ENCODE results near the gene GK2. TPM values are rescaled to one million over a fixed set of nuclear protein-coding genes. Genes with fewer than 3 reads are reported as not detected.

The GK2 gene
- total RNA-seq, 1 donor from 2014 or later: not detected

GRCh38 chr4:79426989-79427388 is 19.0 kb upstream of the GK2 start:
- H3K27ac ChIP-seq (ENCODE audit: low read depth, low read length): no peak overlapping the region
- no peaks in the 10 kb centered on the region for H3K4me1 ChIP-seq (ENCODE audit: control insufficient read depth in 3 of 3, insufficient read depth in 3 of 3, low read length in 3 of 3)
- H3K9me3 ChIP-seq (ENCODE audit: control insufficient read depth in 3 of 3, low read length in 3 of 3): no peaks in the 10 kb centered on the region
- no peak overlapping the region for H3K4me3 ChIP-seq (ENCODE audit: low read length in 3 of 3)
- no peaks in the 10 kb centered on the region for H3K27me3 ChIP-seq (ENCODE audit: control insufficient read depth in 3 of 3, insufficient read depth in 3 of 3, low read length in 3 of 3)
- H3K9ac ChIP-seq (ENCODE audit: low read depth in 1 of 3, low read length in 3 of 3): no peak overlapping the region
- H3K36me3 ChIP-seq (ENCODE audit: control insufficient read depth in 3 of 3, insufficient read depth in 3 of 3, low read length in 3 of 3): no peaks in the 10 kb centered on the region

- Histone ChIP-seq H3K9ac (ENCODE audit: low read depth in 1 of 3, low read length in 3 of 3) (no peak overlapping the region), H3K9me3 (ENCODE audit: control insufficient read depth in 3 of 3, low read length in 3 of 3) (no peaks in the 10 kb centered on the region), H3K27ac (ENCODE audit: low read depth, low read length) (no peak overlapping the region), H3K36me3 (ENCODE audit: control insufficient read depth in 3 of 3, insufficient read depth in 3 of 3, low read length in 3 of 3) (no peaks in the 10 kb centered on the region), H3K4me1 (ENCODE audit: control insufficient read depth in 3 of 3, insufficient read depth in 3 of 3, low read length in 3 of 3) (no peaks in the 10 kb centered on the region), H3K4me3 (ENCODE audit: low read length in 3 of 3) (no peak overlapping the region), H3K27me3 (ENCODE audit: control insufficient read depth in 3 of 3, insufficient read depth in 3 of 3, low read length in 3 of 3) (no peaks in the 10 kb centered on the region)
Measured at GRCh38 chr4:79425586-79425985, 17.6 kb upstream of the GK2 start.

GRCh38 chr4:79421483-79421882 is 13.5 kb upstream of the GK2 start:
- Histone ChIP-seq H3K9me3 (ENCODE audit: control insufficient read depth in 3 of 3, low read length in 3 of 3) (no peaks in the 10 kb centered on the region), H3K36me3 (ENCODE audit: control insufficient read depth in 3 of 3, insufficient read depth in 3 of 3, low read length in 3 of 3) (no peaks in the 10 kb centered on the region)

GRCh38 chr4:79413886-79414285 is 5.9 kb upstream of the GK2 start:
- H3K4me1 ChIP-seq (ENCODE audit: control insufficient read depth in 3 of 3, insufficient read depth in 3 of 3, low read length in 3 of 3): no peaks in the 10 kb centered on the region

More at GRCh38 chr4:79421483-79421882, 13.5 kb upstream of the GK2 start:
- Histone ChIP-seq H3K4me3 (ENCODE audit: low read length in 3 of 3) (no peak overlapping the region), H3K4me1 (ENCODE audit: control insufficient read depth in 3 of 3, insufficient read depth in 3 of 3, low read length in 3 of 3) (no peaks in the 10 kb centered on the region), H3K27me3 (ENCODE audit: control insufficient read depth in 3 of 3, insufficient read depth in 3 of 3, low read length in 3 of 3) (no peaks in the 10 kb centered on the region), H3K27ac (ENCODE audit: low read depth, low read length) (no peak overlapping the region), H3K9ac (ENCODE audit: low read depth in 1 of 3, low read length in 3 of 3) (no peak overlapping the region)

GRCh38 chr4:79413032-79413885 is 5.2 kb upstream of the GK2 start:
- Histone ChIP-seq H3K36me3 (ENCODE audit: control insufficient read depth in 3 of 3, insufficient read depth in 3 of 3, low read length in 3 of 3) (no peaks in the 10 kb centered on the region), H3K4me1 (ENCODE audit: control insufficient read depth in 3 of 3, insufficient read depth in 3 of 3, low read length in 3 of 3) (no peaks in the 10 kb centered on the region), H3K27ac (ENCODE audit: low read depth, low read length) (no peak overlapping the region), H3K9me3 (ENCODE audit: control insufficient read depth in 3 of 3, low read length in 3 of 3) (no peaks in the 10 kb centered on the region), H3K27me3 (ENCODE audit: control insufficient read depth in 3 of 3, insufficient read depth in 3 of 3, low read length in 3 of 3) (no peaks in the 10 kb centered on the region), H3K9ac (ENCODE audit: low read depth in 1 of 3, low read length in 3 of 3) (no peak overlapping the region), H3K4me3 (ENCODE audit: low read length in 3 of 3) (no peak overlapping the region)

More at GRCh38 chr4:79413886-79414285, 5.9 kb upstream of the GK2 start:
- H3K9me3 ChIP-seq (ENCODE audit: control insufficient read depth in 3 of 3, low read length in 3 of 3): no peaks in the 10 kb centered on the region
- no peak overlapping the region for H3K4me3 ChIP-seq (ENCODE audit: low read length in 3 of 3)
- no peaks in the 10 kb centered on the region for H3K27me3 ChIP-seq (ENCODE audit: control insufficient read depth in 3 of 3, insufficient read depth in 3 of 3, low read length in 3 of 3)
- no peak overlapping the region for H3K9ac ChIP-seq (ENCODE audit: low read depth in 1 of 3, low read length in 3 of 3)
- H3K27ac ChIP-seq (ENCODE audit: low read depth, low read length): no peak overlapping the region
- no peaks in the 10 kb centered on the region for H3K36me3 ChIP-seq (ENCODE audit: control insufficient read depth in 3 of 3, insufficient read depth in 3 of 3, low read length in 3 of 3)

- H3K4me3 ChIP-seq (ENCODE audit: low read length in 3 of 3): no peak overlapping the region
- H3K27ac ChIP-seq (ENCODE audit: low read depth, low read length): no peak overlapping the region
- H3K4me1 ChIP-seq (ENCODE audit: control insufficient read depth in 3 of 3, insufficient read depth in 3 of 3, low read length in 3 of 3): no peaks in the 10 kb centered on the region
- H3K36me3 ChIP-seq (ENCODE audit: control insufficient read depth in 3 of 3, insufficient read depth in 3 of 3, low read length in 3 of 3): no peaks in the 10 kb centered on the region
- H3K9me3 ChIP-seq (ENCODE audit: control insufficient read depth in 3 of 3, low read length in 3 of 3): no peaks in the 10 kb centered on the region
- no peak overlapping the region for H3K9ac ChIP-seq (ENCODE audit: low read depth in 1 of 3, low read length in 3 of 3)
- H3K27me3 ChIP-seq (ENCODE audit: control insufficient read depth in 3 of 3, insufficient read depth in 3 of 3, low read length in 3 of 3): no peaks in the 10 kb centered on the region
Measured at GRCh38 chr4:79404666-79405065, 3.4 kb downstream of the GK2 start.

GRCh38 chr4:79403356-79403755 is 4.7 kb downstream of the GK2 start:
- Histone ChIP-seq H3K36me3 (ENCODE audit: control insufficient read depth in 3 of 3, insufficient read depth in 3 of 3, low read length in 3 of 3) (no peaks in the 10 kb centered on the region), H3K9me3 (ENCODE audit: control insufficient read depth in 3 of 3, low read length in 3 of 3) (no peaks in the 10 kb centered on the region), H3K27ac (ENCODE audit: low read depth, low read length) (no peak overlapping the region), H3K9ac (ENCODE audit: low read depth in 1 of 3, low read length in 3 of 3) (no peak overlapping the region), H3K27me3 (ENCODE audit: control insufficient read depth in 3 of 3, insufficient read depth in 3 of 3, low read length in 3 of 3) (no peaks in the 10 kb centered on the region), H3K4me3 (ENCODE audit: low read length in 3 of 3) (no peak overlapping the region), H3K4me1 (ENCODE audit: control insufficient read depth in 3 of 3, insufficient read depth in 3 of 3, low read length in 3 of 3) (no peaks in the 10 kb centered on the region)

- H3K27me3 ChIP-seq (ENCODE audit: control insufficient read depth in 3 of 3, insufficient read depth in 3 of 3, low read length in 3 of 3): no peaks in the 10 kb centered on the region
- no peaks in the 10 kb centered on the region for H3K36me3 ChIP-seq (ENCODE audit: control insufficient read depth in 3 of 3, insufficient read depth in 3 of 3, low read length in 3 of 3)
- no peaks in the 10 kb centered on the region for H3K4me1 ChIP-seq (ENCODE audit: control insufficient read depth in 3 of 3, insufficient read depth in 3 of 3, low read length in 3 of 3)
- H3K27ac ChIP-seq (ENCODE audit: low read depth, low read length): no peak overlapping the region
- H3K9ac ChIP-seq (ENCODE audit: low read depth in 1 of 3, low read length in 3 of 3): no peak overlapping the region
- H3K9me3 ChIP-seq (ENCODE audit: control insufficient read depth in 3 of 3, low read length in 3 of 3): no peaks in the 10 kb centered on the region
- H3K4me3 ChIP-seq (ENCODE audit: low read length in 3 of 3): no peak overlapping the region
Measured at GRCh38 chr4:79402332-79402851, 5.6 kb downstream of the GK2 start.

- Histone ChIP-seq H3K9me3 (ENCODE audit: control insufficient read depth in 3 of 3, low read length in 3 of 3) (no peaks in the 10 kb centered on the region), H3K4me1 (ENCODE audit: control insufficient read depth in 3 of 3, insufficient read depth in 3 of 3, low read length in 3 of 3) (no peaks in the 10 kb centered on the region), H3K27ac (ENCODE audit: low read depth, low read length) (no peak overlapping the region), H3K9ac (ENCODE audit: low read depth in 1 of 3, low read length in 3 of 3) (no peak overlapping the region), H3K4me3 (ENCODE audit: low read length in 3 of 3) (no peak overlapping the region), H3K27me3 (ENCODE audit: control insufficient read depth in 3 of 3, insufficient read depth in 3 of 3, low read length in 3 of 3) (no peaks in the 10 kb centered on the region), H3K36me3 (ENCODE audit: control insufficient read depth in 3 of 3, insufficient read depth in 3 of 3, low read length in 3 of 3) (no peaks in the 10 kb centered on the region)
Measured at GRCh38 chr4:79399076-79399475, 9.0 kb downstream of the GK2 start.

- Histone ChIP-seq H3K9me3 (ENCODE audit: control insufficient read depth in 3 of 3, low read length in 3 of 3) (no peaks in the 10 kb centered on the region), H3K4me1 (ENCODE audit: control insufficient read depth in 3 of 3, insufficient read depth in 3 of 3, low read length in 3 of 3) (no peaks in the 10 kb centered on the region), H3K27me3 (ENCODE audit: control insufficient read depth in 3 of 3, insufficient read depth in 3 of 3, low read length in 3 of 3) (no peaks in the 10 kb centered on the region), H3K27ac (ENCODE audit: low read depth, low read length) (no peak overlapping the region), H3K36me3 (ENCODE audit: control insufficient read depth in 3 of 3, insufficient read depth in 3 of 3, low read length in 3 of 3) (no peaks in the 10 kb centered on the region), H3K9ac (ENCODE audit: low read depth in 1 of 3, low read length in 3 of 3) (no peak overlapping the region), H3K4me3 (ENCODE audit: low read length in 3 of 3) (no peak overlapping the region)
Measured at GRCh38 chr4:79397951-79398350, 10.1 kb downstream of the GK2 start.
